HCT116 (cell line): ENCODE results near the gene MAPK8. TPM values are rescaled to one million over a fixed set of nuclear protein-coding genes. Genes with fewer than 3 reads are reported as not detected.
"Not testable (repeated sequence)": the region's sequence is repeated elsewhere in the genome, so short reads cannot be mapped to it uniquely, and the experiment has no call there.

ENCODE experiments used
- ATAC-seq: fragments of 200-7000 bp; cut with Tn5 transposase; 2 replicates; pipeline ENCODE4 v1.9.1; 2020; ENCODE audit warnings: mild to moderate bottlenecking, moderate library complexity
- BruUV-seq: library from RNA; stranded (reverse); fragments of 400-500 nt; replicated peaks from 2 replicates; lab custom pipeline; 2021; lab: Mats Ljungman, UMichigan
- CTCF ChIA-PET: fragments of 300-600 bp; sonication (Branson Sonifier 250); formaldehyde crosslinking; loops from one replicate; lab custom pipeline; 2021; ENCODE audit warnings: antibody characterized with exemption; lab: Charles Lee
- POLR2A ChIA-PET: fragments of 300-600, 350-600 bp; sonication (Branson Sonifier 250); formaldehyde crosslinking; loops from one replicate; lab custom pipeline; 2021; ENCODE audit warnings: antibody characterized with exemption; lab: Charles Lee
- RAD21 ChIA-PET, 2 experiments: fragments of 300-600 bp; sonication (Branson Sonifier 250); formaldehyde crosslinking; loops; one replicate each; lab custom pipeline; 2023; ENCODE audit warnings: low total read pairs in 2 of 2; ENCODE audit not compliant: uncharacterized antibody in 2 of 2, unreplicated experiment in 2 of 2, low non-redundant PET in 1 of 2; lab: Charles Lee
- DNase-seq: peaks from one replicate; pipeline ENCODE4 v3.0.0-alpha.2; 2010; ENCODE audit warnings: low read depth, low spot score
- H2AFZ ChIP-seq: fragments of 200-600 bp; shearing (Covaris generic), sonication (generic); 2 replicates; pipeline ENCODE4 v1.6.1; 2017; ENCODE audit warnings: low read depth, mixed run types, mixed read lengths, antibody characterized with exemption, low read length; ENCODE audit not compliant: poor library complexity, severe bottlenecking
- H3K27ac ChIP-seq: 2 replicates; pipeline ENCODE4 v1.5.1; 2012; ENCODE audit warnings: low read depth, low read length
- H3K27me3 ChIP-seq: fragments of 200-600 bp; sonication (generic); 2 replicates; pipeline ENCODE4 v1.6.1; 2016; ENCODE audit warnings: mixed run types, low read length, mixed read lengths; ENCODE audit not compliant: insufficient read depth
- H3K36me3 ChIP-seq, 2 experiments: fragments of 200-500 bp in 1 of 2; fragments of 200-600 bp in 1 of 2; sonication (Bioruptor generic) in 1 of 2; sonication (generic) in 1 of 2; 2 replicates each; pipeline versions ENCODE4 v1.5.1 to v1.6.1; 2014 to 2016; ENCODE audit warnings: low read length in 2 of 2, inconsistent platforms in 1 of 2, mixed read lengths in 1 of 2, mixed run types in 1 of 2; ENCODE audit not compliant: insufficient read depth in 2 of 2, control insufficient read depth in 1 of 2
- H3K4me1 ChIP-seq, 2 experiments: fragments of 200-600 bp in 1 of 2; sonication (generic) in 1 of 2; 2 replicates each; pipeline versions ENCODE4 v1.5.1 to v1.6.1; 2012 to 2017; ENCODE audit warnings: low read length in 2 of 2, inconsistent platforms in 1 of 2, mild to moderate bottlenecking in 1 of 2, mixed read lengths in 1 of 2, mixed run types in 1 of 2, moderate library complexity in 1 of 2; ENCODE audit not compliant: insufficient read depth in 2 of 2, control insufficient read depth in 1 of 2
- H3K4me2 ChIP-seq: fragments of 200-600 bp; sonication (generic); 2 replicates; pipeline ENCODE4 v1.6.1; 2017; ENCODE audit warnings: mixed run types, low read length, mixed read lengths
- H3K4me3 ChIP-seq, 2 experiments: fragments of 200-600 bp in 1 of 2; sonication (generic) in 1 of 2; replicated peaks in 1 of 2; 2 replicates each; pipeline ENCODE4 v1.5.1; 2011 to 2016; ENCODE audit warnings: low read length in 2 of 2, control low read depth in 1 of 2, low read depth in 1 of 2, mild to moderate bottlenecking in 1 of 2, mixed read lengths in 1 of 2, mixed run types in 1 of 2
- H3K79me2 ChIP-seq: fragments of 200-600 bp; sonication (generic); 2 replicates; pipeline ENCODE4 v1.6.1; 2017; ENCODE audit warnings: mild to moderate bottlenecking, mixed run types, low read length, moderate library complexity, mixed read lengths; ENCODE audit not compliant: insufficient read depth
- H3K9ac ChIP-seq: fragments of 200-600 bp; sonication (generic); 2 replicates; pipeline ENCODE4 v1.6.1; 2016; ENCODE audit warnings: low read length, mixed read lengths
- H3K9me2 ChIP-seq: fragments of 200-600 bp; sonication (generic), shearing (Covaris generic); 2 replicates; pipeline ENCODE4 v1.6.1; 2017; ENCODE audit warnings: mixed run types, mild to moderate bottlenecking, moderate library complexity; ENCODE audit not compliant: insufficient read depth
- H3K9me3 ChIP-seq, 2 experiments: fragments of 200-500 bp in 1 of 2; fragments of 200-600 bp in 1 of 2; sonication (Bioruptor generic) in 1 of 2; sonication (generic) in 1 of 2; 2 replicates each; pipeline ENCODE4 v1.6.1; 2014 to 2017; ENCODE audit warnings: low read length in 2 of 2, mixed read lengths in 2 of 2, inconsistent platforms in 1 of 2, low read depth in 1 of 2, mild to moderate bottlenecking in 1 of 2, mixed run types in 1 of 2, moderate library complexity in 1 of 2; ENCODE audit not compliant: control insufficient read depth in 1 of 2, insufficient read depth in 1 of 2
- H4K20me1 ChIP-seq: fragments of 200-600 bp; sonication (generic), shearing (Covaris generic); 2 replicates; pipeline ENCODE4 v1.6.1; 2017; ENCODE audit warnings: mixed run types, mild to moderate bottlenecking, moderate library complexity; ENCODE audit not compliant: insufficient read depth
- CTCF ChIP-seq, 3 experiments: fragments of 200-600 bp in 1 of 3; sonication (generic) in 1 of 3; IDR thresholded peaks in 2 of 3; conservative IDR thresholded peaks in 1 of 3; 2 replicates each; pipeline ENCODE4 v1.5.1; 2012 to 2017; ENCODE audit warnings: low read depth in 2 of 3, low read length in 2 of 3, antibody characterized with exemption in 1 of 3, borderline replicate concordance in 1 of 3, control low read depth in 1 of 3, mild to moderate bottlenecking in 1 of 3, mixed read lengths in 1 of 3, mixed run types in 1 of 3, moderate library complexity in 1 of 3; ENCODE audit not compliant: insufficient read depth in 1 of 3
- ELF1 ChIP-seq: IDR thresholded peaks from 2 replicates; pipeline ENCODE4 v1.6.1; 2012; ENCODE audit warnings: low read depth, borderline replicate concordance
- EZH2 ChIP-seq: fragments of 200-600 bp; sonication (generic); IDR thresholded peaks from 2 replicates; pipeline ENCODE4 v1.6.1; 2017; ENCODE audit warnings: antibody characterized with exemption, mixed run types
- EZH2phosphoT487 ChIP-seq: fragments of 200-600 bp; IDR thresholded peaks from 2 replicates; pipeline ENCODE4 v1.6.1; 2018; ENCODE audit warnings: antibody characterized with exemption, borderline replicate concordance
- FOSL1 ChIP-seq: IDR thresholded peaks from 2 replicates; pipeline ENCODE4 v1.6.1; 2012; ENCODE audit warnings: low read depth
- JUND ChIP-seq: IDR thresholded peaks from 2 replicates; pipeline ENCODE4 v1.6.1; 2012
- POLR2A ChIP-seq: IDR thresholded peaks from 2 replicates; pipeline ENCODE4 v1.7.0; 2011; ENCODE audit warnings: borderline replicate concordance; ENCODE audit not compliant: insufficient read depth, insufficient read length; ENCODE audit errors: extremely low read depth
- REST ChIP-seq: IDR thresholded peaks from 2 replicates; pipeline ENCODE4 v1.6.1; 2012; ENCODE audit warnings: low read depth
- SIN3A ChIP-seq: IDR thresholded peaks from 2 replicates; pipeline ENCODE4 v1.6.1; 2012; ENCODE audit warnings: low read depth
- TCF7L2 ChIP-seq: IDR thresholded peaks from 2 replicates; pipeline ENCODE4 v1.7.0; 2011; ENCODE audit warnings: borderline replicate concordance, inconsistent platforms; ENCODE audit not compliant: insufficient read depth, insufficient read length; ENCODE audit errors: extremely low read depth
- YY1 ChIP-seq: IDR thresholded peaks from 2 replicates; pipeline ENCODE4 v1.6.1; 2011; ENCODE audit warnings: low read length, low read depth, moderate library complexity, mild to moderate bottlenecking; ENCODE audit not compliant: insufficient replicate concordance; ENCODE audit errors: extremely low read depth
- ZFX ChIP-seq: fragments of 450-650 bp; IDR thresholded peaks from 2 replicates; pipeline ENCODE4 v1.6.1; 2017
- intact Hi-C: fragments of 100-400 bp; cut with micrococcal nuclease; formaldehyde crosslinking; loops from 2 replicates; pipeline ENCODE4 v1.10.0; 2022
- total RNA-seq: library from RNA; stranded (reverse); gene quantifications from one replicate; pipeline ENCODE4 v1.2.1, GENCODE V29; 2021; ENCODE audit not compliant: unreplicated experiment
- TF ChIP-seq, protein P1 (sequence below): IDR thresholded peaks from 2 replicates; pipeline ENCODE4 v1.6.1; 2012
- TF ChIP-seq, protein P2 (sequence below): IDR thresholded peaks from 2 replicates; pipeline ENCODE4 v1.6.1; 2012

Gene MAPK8
- total RNA-seq, 1 experiment from 2014 or later, result 71.0 TPM

- H3K27me3 ChIP-seq, H3K4me1 ChIP-seq, H3K9ac ChIP-seq, H3K4me3 ChIP-seq, POLR2A ChIA-PET, ATAC-seq, intact Hi-C loops, H4K20me1 ChIP-seq, BruUV-seq, H3K36me3 ChIP-seq, H3K9me3 ChIP-seq, H3K4me2 ChIP-seq, RAD21 ChIA-PET, CTCF ChIA-PET, H2AFZ ChIP-seq, H3K9me2 ChIP-seq, H3K27ac ChIP-seq, DNase-seq: not testable (repeated sequence)
- peaks cover 25% of the 10 kb centered on the region for H3K79me2 ChIP-seq
Measured at GRCh38 chr10:48347943-48348342, 41.5 kb downstream of the MAPK8 start.

- POLR2A ChIA-PET, result no interaction called here
- Histone ChIP-seq H3K79me2 (peaks cover 33% of the 10 kb centered on the region), H4K20me1 (no peaks in the 10 kb centered on the region), H2AFZ (no peak overlapping the region), H3K9ac (no peak overlapping the region), H3K9me3 (0 out of 4 replicates have a peak, but pooled peaks cover 0 to 3% of the 10 kb centered on the region in 2 experiments), H3K4me2 (no peak overlapping the region), H3K27ac (no peak overlapping the region), H3K36me3 (no peaks in the 10 kb centered on the region), H3K9me2 (no peaks in the 10 kb centered on the region), H3K4me1 (no peaks in the 10 kb centered on the region), H3K4me3 (no peak overlapping the region), H3K27me3 (no peaks in the 10 kb centered on the region)
- DNase-seq (no peak), ATAC-seq (no peak)
- BruUV-seq, result no TSS peak
- intact Hi-C loops, result no loop called here
- CTCF ChIA-PET, result no interaction called here
- TF ChIP-seq, protein P1, sequence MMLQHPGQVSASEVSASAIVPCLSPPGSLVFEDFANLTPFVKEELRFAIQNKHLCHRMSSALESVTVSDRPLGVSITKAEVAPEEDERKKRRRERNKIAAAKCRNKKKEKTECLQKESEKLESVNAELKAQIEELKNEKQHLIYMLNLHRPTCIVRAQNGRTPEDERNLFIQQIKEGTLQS, result no peak
- no peak for TF ChIP-seq ZFX
- no peak for TF ChIP-seq ELF1
- no peak for TF ChIP-seq SIN3A
- TF ChIP-seq REST, result no peak
- no peak for TF ChIP-seq EZH2
- no peak for TF ChIP-seq FOSL1
- no peak for TF ChIP-seq YY1
- TF ChIP-seq CTCF (IDR thresholded peaks at IDR 0.05 in 2 of 3, conservative IDR thresholded peaks at IDR 0.05 in 1 of 3; ENCODE audit: borderline replicate concordance in 1 of 3, insufficient read depth in 1 of 3, low read depth in 2 of 3, low read length in 2 of 3), result no peak
- TF ChIP-seq POLR2A, result no peak
- no peak for TF ChIP-seq TCF7L2
- TF ChIP-seq JUND, result no peak
- TF ChIP-seq, protein P2, sequence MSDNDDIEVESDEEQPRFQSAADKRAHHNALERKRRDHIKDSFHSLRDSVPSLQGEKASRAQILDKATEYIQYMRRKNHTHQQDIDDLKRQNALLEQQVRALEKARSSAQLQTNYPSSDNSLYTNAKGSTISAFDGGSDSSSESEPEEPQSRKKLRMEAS, result no peak
- TF ChIP-seq EZH2phosphoT487, result no peak
- RAD21 ChIA-PET, result no interaction called here
Measured at GRCh38 chr10:48353246-48353645, 46.8 kb downstream of the MAPK8 start.
